Measurements from ENCODE around the gene DBNDD2. TPM values are rescaled to one million over a fixed set of nuclear protein-coding genes. Genes with fewer than 3 reads are reported as not detected.

The DBNDD2 gene, protein sequence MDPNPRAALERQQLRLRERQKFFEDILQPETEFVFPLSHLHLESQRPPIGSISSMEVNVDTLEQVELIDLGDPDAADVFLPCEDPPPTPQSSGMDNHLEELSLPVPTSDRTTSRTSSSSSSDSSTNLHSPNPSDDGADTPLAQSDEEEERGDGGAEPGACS
- polyA plus RNA-seq (2013, experiment 1 of 2; ENCODE audit: insufficient read length): 53.0 TPM
- 53.5 TPM for polyA plus RNA-seq (2013, experiment 2 of 2; ENCODE audit: insufficient read length)

DNA sequence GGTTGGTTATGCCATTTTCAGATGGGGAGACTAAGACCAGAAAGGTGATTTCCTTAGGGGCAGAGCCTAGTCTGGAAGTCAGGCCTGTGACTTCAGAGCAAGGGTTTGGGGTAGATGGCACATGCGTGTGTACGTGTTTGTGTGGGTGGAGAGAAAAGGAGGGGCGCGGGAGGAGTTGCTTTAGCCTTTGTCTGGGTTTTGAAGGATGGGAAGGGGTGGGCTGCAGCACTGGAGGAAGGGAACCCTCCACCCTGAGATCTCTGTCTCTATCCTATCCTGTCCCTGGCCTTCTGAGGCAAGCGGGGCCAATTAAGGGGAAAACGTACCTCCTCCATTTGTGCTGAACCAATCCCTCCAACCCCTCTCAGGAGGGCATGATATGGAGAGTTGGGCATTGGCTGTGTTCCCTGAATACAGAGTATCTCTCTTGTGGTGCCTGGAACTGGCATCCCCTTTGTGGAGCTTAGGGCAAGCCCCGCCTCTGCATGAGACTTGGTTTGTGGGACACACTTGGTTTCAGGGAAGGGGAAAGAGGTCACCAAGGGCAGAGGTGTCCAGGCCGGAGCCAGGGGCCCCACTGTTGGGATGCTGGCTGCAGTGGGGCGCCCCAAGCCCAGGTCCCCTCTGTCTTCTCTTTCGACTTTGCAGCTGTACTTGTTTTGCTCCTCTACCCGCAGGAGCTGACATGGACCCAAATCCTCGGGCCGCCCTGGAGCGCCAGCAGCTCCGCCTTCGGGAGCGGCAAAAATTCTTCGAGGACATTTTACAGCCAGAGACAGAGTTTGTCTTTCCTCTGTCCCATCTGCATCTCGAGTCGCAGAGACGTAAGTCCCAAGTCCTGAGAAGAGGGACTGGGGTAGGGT lies at the start of gene DBNDD2:
TSS of gene DBNDD2 (plus strand) at position 507 of the 863 bp plus-strand sequence. CDS start at position 686, 179 bp downstream.
- no peak for DNase-seq

- DNase-seq: no peak
Measured at GRCh38 chr20:45359069-45359405, 49.1 kb upstream of the DBNDD2 start.

- no peak for DNase-seq
Measured at GRCh38 chr20:45359406-45360148, 48.5 kb upstream of the DBNDD2 start.

GRCh38 chr20:45361793-45362192 lies 46.3 kb upstream of the DBNDD2 start:
- no peak for DNase-seq

GRCh38 chr20:45362804-45363610 lies 45.1 kb upstream of the DBNDD2 start, which contains the start of gene SYS1:
Gene SYS1, plus strand, starts transcription at chr20:45363156. Its CDS starts 376 bp downstream, at chr20:45363532.
- DNase-seq: peak; percentile 98

DNA sequence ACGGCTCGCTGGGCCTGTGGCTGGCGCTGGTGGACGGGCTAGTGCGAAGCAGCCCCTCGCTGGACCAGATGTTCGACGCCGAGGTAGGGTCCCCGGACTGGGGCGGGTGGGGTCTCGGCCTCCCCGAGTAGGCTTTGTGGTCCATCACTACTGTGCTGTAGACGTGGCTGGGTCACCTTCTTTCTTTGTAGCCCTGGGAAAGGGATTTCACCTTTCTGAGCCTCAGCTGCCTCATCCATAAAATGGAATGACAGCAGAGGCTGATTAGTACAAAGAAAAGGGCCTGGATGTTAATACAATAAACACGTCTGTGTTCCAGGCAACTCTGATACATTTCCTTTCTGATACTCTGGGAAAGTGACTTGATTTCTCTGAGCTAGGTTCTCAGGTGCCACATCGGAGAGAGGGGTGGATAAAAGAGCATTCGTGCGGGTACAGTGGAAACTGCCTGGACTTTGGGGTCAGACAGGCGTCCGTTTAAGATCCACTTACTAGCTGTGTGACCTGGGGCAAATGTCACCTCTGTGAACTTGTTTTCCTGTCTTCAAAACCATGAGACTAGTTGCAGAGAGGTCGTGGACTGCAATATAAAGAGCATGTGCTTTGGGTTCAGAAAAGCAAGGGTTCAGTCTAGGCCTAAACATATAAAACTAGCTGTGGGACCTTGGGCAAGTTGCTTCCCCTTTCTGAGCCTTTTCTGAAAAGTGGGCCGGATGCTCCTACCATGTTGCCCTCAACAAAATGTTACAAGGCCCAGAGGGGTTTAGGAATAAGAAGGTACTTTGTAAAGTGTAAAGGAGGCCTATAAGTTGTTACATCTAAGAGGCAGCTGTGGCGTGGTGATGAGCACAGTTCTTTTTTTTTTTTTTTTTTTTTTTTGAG lies 44.2 kb upstream of the DBNDD2 start:
- DNase-seq: no peak

DNA sequence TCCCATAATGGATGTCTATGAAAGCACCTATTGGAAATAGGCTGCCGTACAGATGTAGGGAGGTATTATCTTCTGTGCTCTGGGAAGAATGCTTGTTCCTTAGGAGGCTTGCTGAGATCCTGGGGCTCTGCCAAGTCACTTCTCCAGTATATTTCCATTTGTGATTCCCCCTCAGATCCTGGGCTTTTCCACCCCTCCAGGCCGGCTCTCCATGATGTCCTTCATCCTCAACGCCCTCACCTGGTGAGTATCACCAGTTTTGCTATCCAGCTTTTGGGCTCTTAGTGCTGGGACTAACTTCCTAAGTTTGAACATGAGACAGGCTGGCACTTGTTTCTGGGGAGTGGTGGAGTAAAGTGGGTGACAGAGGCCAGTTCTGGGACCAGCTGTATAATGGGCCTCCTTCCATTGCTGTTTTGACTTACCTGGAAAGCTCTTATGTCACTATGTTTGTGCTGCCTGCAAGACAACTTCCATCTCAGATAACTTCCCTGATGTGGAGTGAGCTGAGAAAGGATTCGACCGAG lies 42.6 kb upstream of the DBNDD2 start:
- DNase-seq: no peak

GRCh38 chr20:45366192-45366591 lies 41.9 kb upstream of the DBNDD2 start:
- no peak for DNase-seq

GRCh38 chr20:45366631-45367030 lies 41.5 kb upstream of the DBNDD2 start:
- DNase-seq: no peak

DNA sequence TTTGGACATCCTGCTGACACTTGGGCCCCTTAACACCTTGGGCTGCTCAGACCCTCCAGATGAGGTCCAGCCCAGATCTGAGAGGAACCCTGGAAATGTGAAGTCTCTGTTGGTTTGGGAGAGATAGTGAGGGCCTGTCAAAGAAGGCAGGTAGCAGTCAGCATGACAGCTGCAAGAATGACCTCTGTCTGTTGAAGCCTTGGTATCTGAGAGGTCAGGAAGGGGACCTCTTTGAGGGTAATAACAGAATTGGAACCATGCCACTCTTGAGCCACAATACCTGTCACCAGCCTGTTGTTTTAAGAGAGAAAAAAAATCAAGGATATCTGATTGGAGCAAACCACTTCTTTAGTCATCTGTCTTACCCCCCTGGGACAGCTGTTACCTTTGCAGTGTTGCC lies 41.0 kb upstream of the DBNDD2 start:
- no peak for DNase-seq

DNA sequence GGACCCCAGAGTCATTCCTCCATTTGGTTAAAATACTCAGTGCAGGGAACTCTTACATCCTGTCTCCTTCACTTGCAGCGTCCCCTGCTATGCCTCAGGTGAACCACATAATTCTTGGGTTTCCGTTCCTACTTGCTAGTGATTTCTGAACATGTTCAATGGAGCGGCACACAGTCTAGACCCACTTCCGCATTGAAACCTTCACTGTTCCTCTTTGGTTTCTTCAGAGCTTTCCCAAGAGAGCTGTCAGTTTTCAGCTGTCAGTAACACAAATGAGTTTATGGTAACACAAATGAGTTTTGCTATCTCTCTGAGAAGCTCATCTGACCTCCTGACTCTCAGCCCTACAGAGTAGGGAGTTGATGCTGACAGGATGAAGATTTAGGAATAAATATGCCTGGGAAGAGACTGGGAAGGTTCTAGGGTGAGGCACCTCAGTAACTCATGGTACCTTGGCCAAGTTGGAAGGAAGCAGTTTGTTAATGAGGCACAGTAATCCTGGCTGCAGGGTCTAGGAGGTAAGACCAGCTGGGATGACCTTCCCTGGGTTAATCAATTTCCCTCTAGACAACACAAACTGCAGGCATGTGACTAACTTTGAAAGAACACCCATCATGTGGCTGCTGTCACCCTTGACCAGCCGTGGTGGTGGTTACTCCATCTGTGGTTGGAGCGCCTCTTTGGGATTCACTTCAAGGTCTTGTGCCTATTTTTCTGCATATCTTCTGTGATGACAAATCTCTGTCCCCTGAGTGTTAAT lies 39.7 kb upstream of the DBNDD2 start:
- DNase-seq: no peak

GRCh38 chr20:45370571-45371160 lies 37.4 kb upstream of the DBNDD2 start:
- no peak for DNase-seq

GRCh38 chr20:45372241-45372640 lies 35.8 kb upstream of the DBNDD2 start:
- no peak for DNase-seq

DNA sequence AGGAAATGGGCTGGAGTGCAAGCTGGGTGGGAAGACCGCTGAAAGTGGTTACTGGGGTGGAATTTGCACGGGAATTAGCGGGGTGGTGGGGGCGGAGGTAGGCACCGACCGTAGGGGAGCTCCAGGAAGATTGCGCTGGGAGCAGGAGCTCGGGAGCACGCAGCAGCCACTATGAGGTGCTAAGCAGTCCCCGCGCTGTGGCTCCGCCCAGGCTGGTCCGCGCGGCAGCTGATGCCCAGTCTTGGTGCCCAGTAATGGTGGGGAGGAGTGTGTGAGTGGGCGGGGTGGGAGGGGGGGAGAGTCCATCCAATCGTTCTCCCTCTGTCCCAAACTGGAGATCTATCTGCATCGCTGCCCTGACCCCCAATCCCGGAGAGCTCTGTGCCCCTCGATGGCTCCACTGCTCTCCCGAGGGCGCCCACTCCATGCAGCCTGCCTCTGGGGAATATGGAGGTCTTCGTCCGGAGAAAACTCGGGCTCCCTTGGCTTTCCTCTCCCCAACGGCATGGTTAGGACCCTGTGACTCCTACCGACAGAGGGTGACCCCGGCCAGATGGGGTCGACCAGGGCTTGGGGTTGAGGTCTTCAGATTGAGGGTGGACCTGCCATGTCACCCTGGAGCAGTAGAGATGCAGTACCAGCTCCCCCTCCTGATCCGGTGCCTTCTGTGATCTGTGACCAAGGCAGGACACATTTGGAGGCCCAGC lies 35.3 kb upstream of the DBNDD2 start:
- no peak for DNase-seq

DNA sequence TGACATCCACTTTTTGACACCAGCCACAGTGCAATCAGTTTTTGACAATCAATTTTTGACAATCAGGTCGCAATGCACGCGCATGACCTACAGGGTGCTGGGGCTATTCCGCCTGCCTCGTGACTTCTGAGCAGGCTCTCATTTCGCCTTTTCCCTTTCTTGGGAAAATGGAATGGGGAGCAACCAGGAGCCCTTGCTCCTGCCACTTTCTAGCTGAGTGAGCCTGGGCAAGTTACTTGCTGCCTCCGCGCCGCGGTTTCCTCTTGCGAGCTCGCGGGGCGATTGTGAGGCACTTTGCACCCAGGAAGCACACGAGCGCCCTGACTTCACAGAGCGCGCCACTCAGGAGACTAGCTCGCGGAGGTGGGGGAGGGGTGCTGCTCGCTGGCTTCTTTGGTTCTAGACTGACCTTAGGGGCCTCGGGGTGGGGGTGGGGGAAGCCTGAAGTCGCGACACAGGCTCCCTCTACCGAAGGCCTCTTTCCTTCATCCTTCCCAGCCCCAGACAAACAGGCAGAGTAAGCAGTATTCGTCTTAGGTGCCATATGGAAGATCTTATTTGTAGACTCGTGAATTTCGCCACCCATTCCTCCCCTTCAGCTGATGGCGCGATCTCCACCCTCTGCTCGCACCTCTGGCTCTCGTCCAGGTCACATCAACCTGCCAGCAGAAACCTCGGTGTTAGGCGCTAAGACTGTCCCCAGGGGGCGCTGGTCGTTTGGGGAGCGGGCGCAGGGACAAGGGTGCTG lies 34.6 kb upstream of the DBNDD2 start:
- peak; percentile 77 for DNase-seq

GRCh38 chr20:45374101-45374467 lies 34.0 kb upstream of the DBNDD2 start:
- no peak for DNase-seq

GRCh38 chr20:45374966-45375365 lies 33.1 kb upstream of the DBNDD2 start:
- no peak for DNase-seq

- DNase-seq: no peak
Measured at GRCh38 chr20:45377269-45377668, 30.8 kb upstream of the DBNDD2 start.

DNA sequence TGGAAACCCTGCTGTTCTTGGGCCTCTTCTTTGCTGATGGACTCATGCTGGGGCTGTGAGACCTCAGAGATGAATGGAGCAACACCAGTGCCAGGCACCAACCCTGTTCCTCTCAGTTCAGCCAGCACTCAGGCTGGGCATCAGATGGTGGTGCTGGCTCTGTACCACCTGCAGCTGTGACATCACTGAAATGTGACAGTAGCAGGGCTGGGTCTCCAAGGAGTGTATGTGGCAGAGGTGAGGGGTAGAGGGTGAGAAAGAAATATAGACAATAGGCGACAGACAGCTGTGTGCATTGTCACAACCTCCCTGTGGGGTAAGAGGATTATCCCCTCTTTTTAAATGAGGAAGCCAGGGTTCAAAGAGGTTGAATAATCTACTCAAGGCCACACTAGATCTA lies 29.9 kb upstream of the DBNDD2 start, which contains the start of gene TP53TG5:
TSS of gene TP53TG5 (minus strand) at position 135 of the 400 bp plus-strand sequence. CDS start at position 46, 89 bp downstream.
- no peak for DNase-seq

Measured in fibroblast of skin of back (primary cell).